CD1c-positive myeloid dendritic cell (primary cell): ENCODE measurements around the gene AOPEP.

ENCODE experiments used
- DNase-seq: peaks from one replicate; pipeline ENCODE4 v3.0.0-alpha.2; 2016; ENCODE audit errors: extremely low spot score

Gene AOPEP

GRCh38 chr9:94760010-94760409, 33.5 kb downstream of the AOPEP start:
- no peak for DNase-seq

- no peak for DNase-seq
Measured at GRCh38 chr9:94760660-94761059, 34.2 kb downstream of the AOPEP start.

- DNase-seq: no peak
Measured at GRCh38 chr9:94761481-94761880, 35.0 kb downstream of the AOPEP start.

GRCh38 chr9:94767331-94768072, 41.0 kb downstream of the AOPEP start:
- no peak for DNase-seq

GRCh38 chr9:94768766-94769165, 42.3 kb downstream of the AOPEP start:
- DNase-seq: no peak

GRCh38 chr9:94770334-94770733, 43.8 kb downstream of the AOPEP start:
- DNase-seq: no peak

GRCh38 chr9:94771096-94771495, 44.6 kb downstream of the AOPEP start:
- DNase-seq: no peak

- no peak for DNase-seq
Measured at GRCh38 chr9:94772144-94772543, 45.6 kb downstream of the AOPEP start.

GRCh38 chr9:94772639-94773303, 46.3 kb downstream of the AOPEP start:
- no peak for DNase-seq

GRCh38 chr9:94773655-94774054, 47.2 kb downstream of the AOPEP start:
- DNase-seq: no peak

GRCh38 chr9:94778013-94778412, 51.5 kb downstream of the AOPEP start:
- DNase-seq: no peak

- no peak for DNase-seq
Measured at GRCh38 chr9:94779031-94779430, 52.5 kb downstream of the AOPEP start.

- DNase-seq: no peak
Measured at GRCh38 chr9:94779693-94780290, 53.3 kb downstream of the AOPEP start.

GRCh38 chr9:94780516-94780950, 54.0 kb downstream of the AOPEP start:
- no peak for DNase-seq

GRCh38 chr9:94782355-94783101, 56.0 kb downstream of the AOPEP start:
- DNase-seq: no peak

- DNase-seq: peak; percentile 58
Measured at GRCh38 chr9:94783102-94783682, 56.7 kb downstream of the AOPEP start.

GRCh38 chr9:94783928-94784327, 57.4 kb downstream of the AOPEP start:
- DNase-seq: no peak

- no peak for DNase-seq
Measured at GRCh38 chr9:94785215-94786169, 59.0 kb downstream of the AOPEP start.

- no peak for DNase-seq
Measured at GRCh38 chr9:94786586-94786985, 60.1 kb downstream of the AOPEP start.

GRCh38 chr9:94787266-94787665, 60.8 kb downstream of the AOPEP start:
- no peak for DNase-seq
